Astrocyte of the spinal cord (primary cell): Measurements from ENCODE around the gene TMEM43.

Source experiments
- DNase-seq: peaks from one replicate; pipeline ENCODE4 v3.0.0; 2011; ENCODE audit warnings: low read depth, low spot score
- H3K4me3 ChIP-seq: 2 replicates; pipeline ENCODE4 v1.5.1; 2011; ENCODE audit warnings: low read depth, mild to moderate bottlenecking, low read length, moderate library complexity
- CTCF ChIP-seq: IDR thresholded peaks from 2 replicates; pipeline ENCODE4 v1.5.1; 2012; ENCODE audit warnings: low read depth, mild to moderate bottlenecking, low read length, inconsistent platforms
- in situ Hi-C: cut with HindIII; loops from 2 replicates; pipeline ENCODE4 v1.10.0; 2017; ENCODE audit warnings: low sequenced_read_pairs

Gene TMEM43

DNA sequence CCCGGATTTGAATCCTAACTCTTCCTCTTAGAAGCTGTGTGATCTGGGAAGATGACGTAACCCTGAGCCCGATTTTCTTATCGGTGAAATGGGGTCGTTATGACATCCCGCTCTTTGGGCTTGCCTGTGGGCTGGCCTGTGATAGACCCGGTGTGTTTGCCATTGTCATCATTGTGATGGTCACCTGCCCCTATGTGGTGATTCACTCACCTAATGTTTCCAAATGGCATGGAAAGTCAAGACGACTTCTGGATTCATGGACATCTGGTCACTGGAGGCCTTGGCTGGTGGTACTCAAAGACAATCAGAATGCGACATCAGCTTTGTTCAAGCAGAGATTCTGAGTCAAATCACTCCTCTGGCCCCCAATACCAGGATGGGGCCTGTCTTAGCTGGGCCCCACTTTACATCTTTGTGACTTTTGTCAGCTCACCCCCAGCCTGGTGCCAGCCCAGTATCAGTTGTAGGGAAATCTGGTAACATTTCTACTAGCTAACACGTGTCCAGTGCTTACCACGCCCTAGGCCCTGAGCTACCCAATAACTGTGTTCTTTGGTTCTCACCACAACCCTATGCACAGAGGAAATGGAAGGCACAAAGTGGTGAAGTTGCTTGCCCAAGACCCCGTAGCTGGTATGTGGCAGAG is 2.8 kb downstream of the TMEM43 start:
- no peak for DNase-seq
- in situ Hi-C loops: no loop called here
- no peak overlapping the region for H3K4me3 ChIP-seq

DNA sequence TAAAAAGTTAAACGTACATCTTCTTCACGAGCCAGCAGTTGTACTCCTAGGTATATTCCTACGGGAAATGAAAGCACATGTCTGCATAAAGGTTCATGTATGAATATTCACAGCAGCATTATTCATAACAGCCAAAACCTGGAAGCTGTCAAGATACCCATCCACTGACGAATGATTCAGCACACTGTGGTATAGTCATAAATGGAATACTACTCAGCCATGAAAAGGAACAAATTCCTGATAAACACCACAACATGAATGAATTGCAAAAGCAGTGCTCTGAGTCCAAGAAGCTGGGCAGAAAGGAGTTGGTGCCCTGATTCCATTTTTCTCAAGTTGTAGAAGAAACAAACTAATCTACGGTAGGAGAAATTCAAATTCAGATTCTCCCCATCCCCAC is 3.9 kb downstream of the TMEM43 start:
- in situ Hi-C loops: no loop called here
- H3K4me3 ChIP-seq: no peak overlapping the region
- no peak for TF ChIP-seq CTCF
- DNase-seq: no peak

More for the DNA sequence above, 2.8 kb downstream of the TMEM43 start:
- no peak for TF ChIP-seq CTCF

DNA sequence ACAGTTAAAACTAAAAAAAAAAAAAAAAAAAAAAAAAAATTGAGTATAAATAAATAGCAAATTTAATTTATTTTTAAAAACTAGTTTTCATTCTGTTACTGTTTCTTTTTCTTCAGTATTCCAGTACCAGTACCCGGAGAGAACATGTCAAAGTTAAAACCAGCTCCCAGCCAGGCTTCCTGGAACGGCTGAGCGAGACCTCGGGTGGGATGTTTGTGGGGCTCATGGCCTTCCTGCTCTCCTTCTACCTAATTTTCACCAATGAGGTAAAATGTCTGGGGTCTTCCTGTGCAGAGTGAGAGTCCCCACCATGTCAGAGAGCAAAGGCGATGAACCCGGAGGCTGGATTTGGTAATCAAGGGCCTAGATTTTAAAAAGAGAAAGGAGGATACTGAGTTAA is 4.4 kb downstream of the TMEM43 start:
- TF ChIP-seq CTCF: no peak
- no peak for DNase-seq
- H3K4me3 ChIP-seq: no peak overlapping the region
- in situ Hi-C loops: no loop called here

DNA sequence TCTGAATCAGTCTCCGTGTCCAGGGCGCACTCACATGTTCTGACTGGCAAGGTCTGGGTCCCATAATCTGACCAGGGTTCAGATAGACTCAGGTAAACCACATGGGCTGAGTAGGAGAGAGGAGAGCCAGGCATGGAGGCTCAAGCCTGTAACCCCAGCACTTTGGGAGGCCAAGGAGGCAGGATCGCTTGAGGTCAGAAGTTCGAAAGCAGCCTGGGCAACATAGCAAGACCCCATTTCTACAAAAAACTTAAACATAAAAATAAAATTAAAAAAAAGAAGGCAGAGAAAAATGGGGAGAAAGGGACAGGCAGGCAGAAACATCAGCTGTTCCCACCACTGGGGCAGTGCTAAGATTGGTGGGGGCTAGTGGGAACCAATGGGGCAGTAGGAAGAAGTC is 5.4 kb downstream of the TMEM43 start:
- in situ Hi-C loops: no loop called here
- TF ChIP-seq CTCF: no peak
- no peak overlapping the region for H3K4me3 ChIP-seq
- no peak for DNase-seq

DNA sequence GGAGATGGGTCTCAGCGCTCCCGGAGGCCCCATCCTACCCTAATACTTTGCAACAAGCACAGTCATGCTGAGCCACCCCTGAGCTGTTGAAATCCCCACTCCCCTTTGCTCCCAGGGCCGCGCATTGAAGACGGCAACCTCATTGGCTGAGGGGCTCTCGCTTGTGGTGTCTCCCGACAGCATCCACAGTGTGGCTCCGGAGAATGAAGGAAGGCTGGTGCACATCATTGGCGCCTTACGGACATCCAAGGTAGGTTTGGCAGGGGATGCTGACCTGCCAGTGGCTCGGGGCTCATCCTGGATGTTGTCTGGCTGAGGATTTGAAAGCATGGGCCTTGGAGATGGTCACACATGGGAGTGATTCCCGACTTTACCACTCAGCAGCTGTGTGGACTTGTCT is 5.9 kb downstream of the TMEM43 start:
- no peak for DNase-seq
- TF ChIP-seq CTCF: no peak
- in situ Hi-C loops: no loop called here
- H3K4me3 ChIP-seq: no peak overlapping the region

DNA sequence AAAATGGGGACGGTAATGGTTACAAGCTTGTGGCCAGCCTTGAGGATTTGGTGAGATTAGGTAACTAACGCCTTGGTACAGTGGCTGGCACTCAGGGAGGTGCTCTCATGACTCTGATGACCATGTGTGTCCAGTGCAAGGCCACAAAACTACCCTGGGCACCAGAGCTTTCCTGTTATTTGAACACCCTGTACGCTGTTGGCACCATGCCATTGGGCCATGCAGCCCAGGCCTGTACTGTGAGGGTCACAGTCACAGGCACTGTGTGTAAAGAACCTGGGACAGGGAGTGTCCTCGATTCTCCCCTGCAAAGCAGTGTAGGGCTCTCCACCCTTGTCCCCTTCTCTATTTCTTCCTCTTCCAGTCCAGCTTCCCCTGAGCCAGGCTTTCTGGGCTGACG is 6.3 kb downstream of the TMEM43 start:
- in situ Hi-C loops: no loop called here
- no peak for DNase-seq
- no peak overlapping the region for H3K4me3 ChIP-seq
- TF ChIP-seq CTCF: no peak

DNA sequence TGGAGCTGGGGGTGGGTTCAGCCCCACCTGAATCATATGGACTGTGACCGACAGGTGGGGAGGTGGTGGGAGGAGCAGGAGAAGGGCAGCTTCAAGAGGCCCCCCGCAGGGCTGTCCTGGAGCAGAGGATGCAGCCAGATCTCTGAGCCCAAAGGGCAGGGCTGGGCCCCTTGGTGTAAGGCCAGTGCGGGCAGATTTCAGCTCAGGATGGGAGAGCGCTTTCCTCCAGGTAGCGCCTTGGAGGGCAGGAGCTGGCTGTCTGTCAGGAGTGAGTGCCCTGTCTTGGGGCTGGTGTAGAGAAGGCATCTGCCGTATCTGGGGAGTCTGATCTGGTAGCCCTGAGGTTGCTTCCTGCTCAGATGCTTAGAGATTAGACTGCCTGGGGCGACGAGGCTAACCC is 7.3 kb downstream of the TMEM43 start:
- no peak for DNase-seq
- TF ChIP-seq CTCF: no peak
- H3K4me3 ChIP-seq: no peak overlapping the region
- in situ Hi-C loops: no loop called here
